IPS-18a (cell line): ENCODE results near the gene FUBP3.
A peak's percentile ranks its signal among the peaks of the same experiment; 100 is the strongest.
"Not testable (repeated sequence)": the region's sequence is repeated elsewhere in the genome, so short reads cannot be mapped to it uniquely, and the experiment has no call there.

Experiments used
- H3K27ac ChIP-seq: one replicate; pipeline ENCODE4 v1.5.1; 2013; ENCODE audit warnings: low read length
- H3K27me3 ChIP-seq: one replicate; pipeline ENCODE4 v1.6.1; 2013; ENCODE audit warnings: mild to moderate bottlenecking, low read length; ENCODE audit not compliant: control insufficient read depth, insufficient read depth
- H3K36me3 ChIP-seq: one replicate; pipeline ENCODE4 v1.6.1; 2013; ENCODE audit warnings: low read depth, low read length; ENCODE audit not compliant: control insufficient read depth
- H3K4me1 ChIP-seq: one replicate; pipeline ENCODE4 v1.6.1; 2013; ENCODE audit warnings: low read depth, low read length; ENCODE audit not compliant: control insufficient read depth
- H3K4me3 ChIP-seq: one replicate; pipeline ENCODE4 v1.5.1; 2013; ENCODE audit warnings: low read length
- H3K9ac ChIP-seq: one replicate; pipeline ENCODE4 v1.6.1; 2013; ENCODE audit warnings: mild to moderate bottlenecking, low read length, moderate library complexity
- H3K9me3 ChIP-seq: one replicate; pipeline ENCODE4 v1.6.1; 2013; ENCODE audit warnings: low read depth, low read length; ENCODE audit not compliant: control insufficient read depth

Gene FUBP3

GRCh38 chr9:130562525-130562924 lies 16.9 kb upstream of the FUBP3 start:
- H3K27me3 ChIP-seq, H3K9ac ChIP-seq, H3K27ac ChIP-seq, H3K36me3 ChIP-seq, H3K4me3 ChIP-seq, H3K4me1 ChIP-seq, H3K9me3 ChIP-seq: not testable (repeated sequence)

DNA sequence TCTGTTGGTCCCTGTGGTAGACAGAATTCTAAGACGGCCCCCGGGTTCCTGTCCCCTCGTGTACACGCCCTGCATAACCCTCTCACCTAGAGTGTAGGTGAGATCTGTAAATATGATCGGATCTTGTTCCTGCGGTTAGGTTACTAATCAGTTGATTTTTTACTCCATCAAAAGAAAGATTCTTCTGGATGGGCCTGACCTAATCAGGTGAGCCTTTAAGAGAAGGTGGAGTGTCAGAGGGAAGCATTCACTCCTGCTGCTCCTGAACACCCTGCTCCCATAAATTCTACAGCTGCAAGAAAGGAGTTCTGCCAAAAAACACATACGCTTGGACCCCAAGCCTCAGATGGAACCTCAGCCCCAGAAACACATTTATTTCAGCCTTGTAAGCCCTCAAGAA lies 15.6 kb upstream of the FUBP3 start:
- H3K27ac ChIP-seq = no peak overlapping the region
- no peak overlapping the region for H3K9ac ChIP-seq
- H3K9me3 ChIP-seq = no peaks in the 10 kb centered on the region
- no peaks in the 10 kb centered on the region for H3K4me1 ChIP-seq
- H3K36me3 ChIP-seq = no peaks in the 10 kb centered on the region
- no peak overlapping the region for H3K4me3 ChIP-seq
- no peaks in the 10 kb centered on the region for H3K27me3 ChIP-seq

DNA sequence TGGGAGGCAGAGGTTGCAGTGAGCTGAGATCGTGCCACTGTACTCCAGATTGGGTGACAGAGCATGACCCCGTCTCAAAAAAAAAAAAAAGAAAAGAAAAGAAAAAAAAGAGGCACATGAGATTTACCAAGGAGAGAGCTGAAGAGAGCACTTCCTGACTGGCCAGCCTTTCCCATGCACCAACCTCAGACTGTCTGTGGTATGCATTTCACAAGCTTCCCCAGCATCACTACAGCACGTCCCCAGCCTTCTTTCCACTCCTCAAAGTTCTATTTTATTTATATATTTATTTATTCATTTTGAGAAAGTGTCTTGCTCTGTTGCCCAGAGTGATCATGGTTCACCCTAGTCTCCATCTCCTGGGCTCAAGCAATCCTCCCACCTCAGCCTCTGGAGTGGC lies 13.6 kb upstream of the FUBP3 start:
- Histone ChIP-seq H3K4me1 (no peaks in the 10 kb centered on the region), H3K9ac (no peak overlapping the region), H3K9me3 (no peaks in the 10 kb centered on the region), H3K27ac (no peak overlapping the region), H3K36me3 (no peaks in the 10 kb centered on the region), H3K27me3 (no peaks in the 10 kb centered on the region), H3K4me3 (no peak overlapping the region)

DNA sequence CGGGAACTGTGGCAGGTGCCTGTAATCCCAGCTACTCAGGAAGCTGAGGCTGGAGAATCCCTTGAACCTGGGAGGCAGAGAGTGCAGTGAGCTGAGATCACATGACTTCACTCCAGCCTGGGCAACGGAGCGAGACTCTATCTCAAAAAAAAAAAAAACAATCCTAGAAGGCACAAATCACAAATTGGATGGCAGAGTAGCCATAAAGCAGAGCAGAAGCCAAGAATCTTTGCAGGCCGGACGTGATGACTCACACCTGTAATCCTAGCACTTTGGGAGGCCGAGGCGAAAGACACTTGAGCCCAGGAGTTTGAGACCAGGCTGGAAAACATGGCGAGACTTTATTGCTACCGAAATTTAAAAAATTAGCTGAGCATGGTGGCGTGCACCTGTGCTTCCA lies 9.2 kb upstream of the FUBP3 start:
- Histone ChIP-seq H3K9me3 (no peaks in the 10 kb centered on the region), H3K9ac (no peak overlapping the region), H3K4me3 (no peak overlapping the region), H3K4me1 (no peaks in the 10 kb centered on the region), H3K27me3 (no peaks in the 10 kb centered on the region), H3K36me3 (no peaks in the 10 kb centered on the region), H3K27ac (no peak overlapping the region)

DNA sequence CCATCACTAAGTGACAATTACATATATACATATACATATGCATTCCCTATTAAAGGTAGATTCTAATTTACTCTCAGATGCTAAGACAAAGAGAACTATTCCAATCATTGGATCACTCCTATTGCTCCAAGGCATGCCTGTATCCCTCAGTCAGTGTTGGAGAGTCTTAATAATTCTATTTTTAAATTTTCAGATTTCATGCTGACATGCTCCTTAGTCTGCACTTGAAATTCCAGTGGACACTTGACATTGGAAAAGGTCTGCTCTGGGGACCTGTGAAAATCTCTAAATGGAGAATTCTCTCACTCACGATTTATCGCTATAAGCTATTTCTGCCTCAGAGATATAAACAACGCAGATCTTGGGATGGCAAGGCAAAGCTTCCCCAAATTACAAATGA lies 3.9 kb upstream of the FUBP3 start:
- Histone ChIP-seq H3K9ac (no peak overlapping the region), H3K27me3 (peaks cover 13% of the 10 kb centered on the region), H3K4me3 (no peak overlapping the region), H3K9me3 (no peaks in the 10 kb centered on the region), H3K27ac (no peak overlapping the region), H3K36me3 (no peaks in the 10 kb centered on the region), H3K4me1 (peaks cover 6% of the 10 kb centered on the region)

DNA sequence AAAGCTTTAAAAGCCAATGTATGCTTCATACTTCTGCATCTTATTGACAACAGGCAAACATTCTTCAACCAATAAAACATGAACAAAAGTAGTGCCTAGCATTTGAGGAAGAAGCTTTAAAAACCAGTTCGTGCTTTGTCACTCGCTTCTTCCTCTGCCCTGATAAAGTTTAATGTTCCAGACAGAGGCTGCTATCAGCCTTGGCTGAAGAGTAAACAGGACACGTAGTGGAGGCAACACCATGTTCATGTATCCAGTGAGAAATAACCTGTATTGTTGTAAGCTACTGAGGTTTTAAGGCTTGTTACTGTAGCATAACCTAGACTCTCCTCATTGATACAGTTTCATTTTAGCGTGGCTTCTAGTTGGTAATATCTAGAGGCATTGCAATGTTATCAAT lies 3.2 kb upstream of the FUBP3 start:
- H3K4me1 ChIP-seq = peaks cover 11% of the 10 kb centered on the region
- H3K36me3 ChIP-seq = peaks cover 5% of the 10 kb centered on the region
- H3K27ac ChIP-seq = no peak overlapping the region
- no peaks in the 10 kb centered on the region for H3K9me3 ChIP-seq
- H3K27me3 ChIP-seq = peaks cover 13% of the 10 kb centered on the region
- no peak overlapping the region for H3K4me3 ChIP-seq
- no peak overlapping the region for H3K9ac ChIP-seq

GRCh38 chr9:130579738-130580463 lies 524 bp downstream of the FUBP3 start:
- peak overlapping the region; percentile 59 for H3K9ac ChIP-seq
- H3K27me3 ChIP-seq = peaks cover 13% of the 10 kb centered on the region
- peaks cover 11% of the 10 kb centered on the region for H3K4me1 ChIP-seq
- peaks cover 13% of the 10 kb centered on the region for H3K36me3 ChIP-seq
- peak overlapping the region; percentile 86 for H3K4me3 ChIP-seq
- no peaks in the 10 kb centered on the region for H3K9me3 ChIP-seq
- H3K27ac ChIP-seq = no peak overlapping the region

DNA sequence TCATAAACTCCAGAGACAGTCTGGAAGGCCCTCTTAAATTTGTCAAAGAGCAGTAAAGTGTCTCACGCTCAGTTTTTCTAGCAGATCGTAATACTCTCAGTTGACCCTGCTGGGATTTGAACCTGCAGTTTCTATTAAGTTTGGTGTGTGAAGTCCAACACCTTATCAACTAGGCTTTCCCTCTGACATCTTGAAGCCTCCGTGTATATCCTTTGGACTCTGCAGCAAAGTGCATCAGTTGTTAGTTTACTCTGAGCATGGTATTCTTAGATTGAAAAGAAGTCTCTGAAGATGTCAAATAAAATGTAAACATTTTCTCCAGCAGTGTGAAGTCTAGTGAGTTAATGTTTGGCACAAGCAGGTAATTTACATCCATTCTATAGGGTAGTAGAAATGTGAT lies 2.4 kb downstream of the FUBP3 start:
- Histone ChIP-seq H3K9ac (no peak overlapping the region), H3K27ac (no peak overlapping the region), H3K27me3 (no peaks in the 10 kb centered on the region), H3K4me3 (no peak overlapping the region), H3K4me1 (peaks cover 11% of the 10 kb centered on the region), H3K9me3 (no peaks in the 10 kb centered on the region), H3K36me3 (peaks cover 20% of the 10 kb centered on the region)

GRCh38 chr9:130583271-130583670 lies 3.9 kb downstream of the FUBP3 start:
- Histone ChIP-seq H3K4me3 (no peak overlapping the region), H3K9me3 (no peaks in the 10 kb centered on the region), H3K27ac (no peak overlapping the region), H3K9ac (no peak overlapping the region), H3K4me1 (peaks cover 11% of the 10 kb centered on the region), H3K27me3 (no peaks in the 10 kb centered on the region), H3K36me3 (peaks cover 20% of the 10 kb centered on the region)

DNA sequence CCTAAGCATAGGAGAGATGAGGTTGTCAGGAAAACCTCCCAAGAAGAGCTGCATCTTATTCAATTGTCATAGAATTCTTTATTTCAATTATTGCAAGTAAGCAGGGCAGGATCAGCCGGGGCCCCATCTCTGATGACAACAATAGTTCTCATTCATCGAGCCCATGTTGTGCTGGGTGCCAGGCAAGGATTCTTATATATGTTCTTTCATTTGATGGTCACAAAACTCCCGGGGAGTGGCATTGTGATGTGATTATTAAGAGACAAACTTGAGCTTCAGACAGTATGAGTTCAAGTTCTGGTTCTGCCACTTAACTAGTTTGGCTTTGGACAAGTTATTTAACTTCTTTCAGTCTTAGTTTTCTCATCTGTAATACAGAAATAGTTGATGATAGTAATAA lies 8.5 kb downstream of the FUBP3 start:
- Histone ChIP-seq H3K27me3 (no peaks in the 10 kb centered on the region), H3K36me3 (peaks cover 12% of the 10 kb centered on the region), H3K4me3 (no peak overlapping the region), H3K9ac (no peak overlapping the region), H3K27ac (no peak overlapping the region), H3K9me3 (no peaks in the 10 kb centered on the region), H3K4me1 (no peaks in the 10 kb centered on the region)

GRCh38 chr9:130588416-130588815 lies 9.0 kb downstream of the FUBP3 start:
- Histone ChIP-seq H3K4me3 (no peak overlapping the region), H3K36me3 (peaks cover 8% of the 10 kb centered on the region), H3K4me1 (no peaks in the 10 kb centered on the region), H3K9me3 (no peaks in the 10 kb centered on the region), H3K27me3 (no peaks in the 10 kb centered on the region), H3K9ac (no peak overlapping the region), H3K27ac (no peak overlapping the region)

DNA sequence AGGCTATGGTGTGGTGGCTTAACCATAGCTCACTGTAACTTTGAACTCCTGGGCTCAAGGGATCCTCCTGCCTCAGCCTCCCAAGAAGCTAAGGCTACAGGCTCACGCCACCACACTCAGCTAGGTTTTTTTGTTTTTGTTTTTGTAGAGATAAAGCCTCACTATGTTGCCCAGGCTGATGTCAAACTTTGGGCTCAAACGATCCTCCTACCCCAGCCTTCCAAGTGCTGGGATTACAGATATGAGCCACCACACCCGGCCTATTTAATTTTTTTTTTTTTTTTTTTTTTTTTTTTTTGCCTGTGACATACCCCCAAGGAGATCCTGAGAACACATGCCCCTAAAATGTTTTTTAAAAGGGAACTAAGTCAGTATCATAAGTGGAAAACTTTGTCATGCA lies 10.4 kb downstream of the FUBP3 start:
- H3K27me3 ChIP-seq = no peaks in the 10 kb centered on the region
- H3K9ac ChIP-seq = no peak overlapping the region
- H3K9me3 ChIP-seq = no peaks in the 10 kb centered on the region
- H3K4me3 ChIP-seq = no peak overlapping the region
- no peaks in the 10 kb centered on the region for H3K4me1 ChIP-seq
- no peak overlapping the region for H3K27ac ChIP-seq
- peaks cover 7% of the 10 kb centered on the region for H3K36me3 ChIP-seq
